CD4-positive, alpha-beta T cell treated with Interleukin-15 for 1 hour (primary cell): ENCODE data around the gene EHMT1.
"Not testable (repeated sequence)": the region's sequence is repeated elsewhere in the genome, so short reads cannot be mapped to it uniquely, and the experiment has no call there.

Experiments used
- DNase-seq: peaks from one replicate; pipeline ENCODE4 v3.0.0-alpha.2; 2020

Gene EHMT1

DNA sequence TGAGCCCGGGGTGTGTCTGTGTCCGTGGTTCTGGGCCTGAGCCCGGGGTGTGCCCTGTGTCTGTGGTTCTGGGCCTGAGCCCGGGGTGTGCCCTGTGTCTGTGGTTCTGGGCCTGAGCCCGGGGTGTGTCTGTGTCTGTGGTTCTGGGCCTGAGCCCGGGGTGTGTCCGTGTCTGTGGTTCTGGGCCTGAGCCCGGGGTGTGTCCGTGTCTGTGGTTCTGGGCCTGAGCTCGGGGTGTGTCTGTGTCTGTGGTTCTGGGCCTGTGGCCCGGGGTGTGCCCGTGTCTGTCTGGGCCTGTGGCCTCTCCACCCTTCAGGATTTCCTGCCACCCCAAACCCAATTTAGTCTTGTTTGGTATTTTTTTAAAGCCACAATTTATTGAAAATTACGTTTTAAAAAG lies 104.6 kb downstream of the EHMT1 start:
- DNase-seq: peak; percentile 65

DNA sequence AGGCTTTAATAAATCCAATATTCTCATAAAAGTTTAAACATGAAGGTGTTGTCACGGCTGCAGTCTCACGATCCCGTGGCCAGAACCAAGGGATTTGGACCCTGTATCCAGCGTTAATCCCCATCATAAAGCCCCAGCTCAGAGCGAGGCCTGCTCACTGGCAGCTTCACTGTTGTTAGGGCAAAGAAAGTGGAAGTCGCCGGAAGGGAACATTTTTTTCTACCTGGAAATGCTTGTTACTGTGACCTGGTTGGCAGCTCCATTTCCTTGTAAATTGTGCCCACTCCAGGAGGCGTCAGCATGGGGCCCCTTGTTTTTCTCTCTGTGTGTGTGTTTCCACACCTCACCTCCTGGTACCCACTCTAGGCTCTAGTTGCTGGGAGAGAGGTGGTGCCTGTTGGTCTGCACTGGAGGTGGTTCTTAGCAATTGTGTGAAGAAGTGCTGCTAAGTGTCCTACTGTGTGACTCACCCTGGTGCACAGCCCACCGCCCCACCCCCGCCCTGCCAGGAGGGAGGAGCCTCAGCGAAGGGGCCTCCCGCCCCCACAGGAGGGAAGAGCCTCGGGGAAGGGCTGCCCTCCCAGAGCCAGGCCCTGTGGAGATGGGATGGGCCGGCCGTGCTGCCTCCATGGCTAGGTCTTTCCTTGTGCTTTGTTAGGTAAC lies 105.1 kb downstream of the EHMT1 start:
- DNase-seq: no peak

DNA sequence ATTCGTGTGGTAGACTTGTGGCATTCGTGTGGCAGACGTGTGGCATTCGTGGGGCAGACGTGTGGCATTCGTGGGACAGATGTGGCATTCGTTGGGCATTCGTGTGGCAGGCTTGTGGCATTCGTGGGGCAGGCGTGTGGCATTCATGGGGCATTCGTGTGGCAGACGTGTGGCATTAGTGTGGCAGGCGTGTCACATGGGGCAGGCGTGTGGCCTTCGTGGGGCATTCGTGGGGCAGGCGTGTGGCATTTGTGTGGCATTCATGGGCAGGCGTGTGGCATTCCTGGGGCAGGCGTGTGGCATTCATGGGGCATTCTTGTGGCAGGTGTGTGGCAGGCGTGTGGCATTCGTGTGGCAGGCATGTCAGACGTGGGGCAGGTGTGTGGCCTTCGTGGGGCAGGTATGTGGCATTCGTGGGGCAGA lies 106.0 kb downstream of the EHMT1 start:
- DNase-seq: no peak

DNA sequence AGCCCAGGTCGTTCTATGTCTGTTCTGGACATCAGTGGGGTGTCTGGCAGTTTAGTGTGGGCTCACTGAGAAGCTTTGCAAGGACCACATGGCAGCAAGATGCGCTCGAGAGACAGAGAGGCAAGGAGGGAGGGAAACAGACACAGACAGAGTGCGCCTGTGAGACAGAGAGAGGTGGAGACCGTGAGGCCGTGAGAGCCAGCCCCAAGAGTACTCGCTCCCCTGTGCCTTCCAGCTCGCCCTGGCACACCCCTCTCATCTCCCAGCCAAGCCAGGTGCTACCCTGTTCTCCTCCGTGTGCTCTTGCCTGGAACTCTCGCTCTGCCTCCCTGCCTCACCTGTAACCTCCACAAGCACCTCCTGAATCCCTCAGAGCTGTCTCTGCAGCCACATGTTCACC lies 106.8 kb downstream of the EHMT1 start:
- DNase-seq: no peak

DNA sequence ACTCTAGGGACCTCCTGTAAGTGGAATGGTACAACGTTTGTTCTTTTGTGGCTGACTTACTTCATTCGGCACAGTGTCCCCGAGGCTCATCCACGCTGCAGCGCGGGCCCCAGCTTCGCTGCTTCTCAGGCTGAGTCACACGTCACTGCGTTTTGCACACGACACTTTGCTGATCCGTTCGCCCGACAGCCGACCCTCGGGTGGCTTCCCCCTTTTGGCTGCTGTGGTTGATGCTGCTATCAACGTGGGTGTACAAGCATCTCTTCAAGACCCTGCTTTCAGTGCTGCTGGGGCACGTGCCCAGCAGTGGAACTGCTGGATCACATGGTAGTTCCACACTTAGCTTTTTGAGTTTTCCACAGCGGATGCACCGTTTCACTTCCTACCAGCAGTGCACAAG lies 107.5 kb downstream of the EHMT1 start:
- DNase-seq: not testable (repeated sequence)

DNA sequence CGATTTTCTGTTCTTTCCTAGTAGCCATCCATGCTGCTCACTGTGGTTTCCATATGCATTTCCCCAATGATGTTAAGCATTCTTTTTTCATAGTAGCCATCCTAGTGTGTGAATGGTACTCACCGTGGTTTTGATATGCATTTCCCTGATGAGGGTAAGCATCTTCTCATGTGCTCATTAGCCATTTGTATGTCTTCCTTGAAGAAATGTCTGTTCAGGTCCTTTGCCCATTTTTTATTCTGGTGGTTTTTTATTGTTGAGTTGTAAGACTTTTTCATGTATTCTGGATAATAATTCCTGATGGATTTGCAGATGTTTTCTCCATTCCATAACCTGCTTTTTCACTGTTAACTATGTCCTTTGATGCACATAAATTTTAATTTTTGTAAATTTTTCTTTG lies 108.0 kb downstream of the EHMT1 start:
- DNase-seq: no peak

DNA sequence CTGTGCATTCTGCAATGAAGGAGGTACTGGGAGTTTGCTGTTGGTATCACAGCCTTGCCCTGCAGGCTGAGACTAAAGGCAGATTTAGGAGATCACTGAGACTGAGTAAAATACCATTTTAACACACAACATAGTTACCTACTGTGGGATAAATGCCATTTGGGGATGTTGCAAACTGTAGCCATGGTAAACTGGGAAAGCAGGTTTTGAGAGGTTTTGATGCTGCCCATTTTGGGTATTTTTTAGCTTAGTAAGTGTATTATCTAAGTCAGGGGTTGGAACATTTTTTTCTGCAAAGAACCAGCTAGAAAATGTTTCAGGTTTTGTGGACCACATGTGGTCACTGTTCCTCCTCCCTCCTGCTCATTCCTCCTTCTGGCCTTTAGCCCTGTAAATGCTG lies 108.9 kb downstream of the EHMT1 start:
- no peak for DNase-seq

DNA sequence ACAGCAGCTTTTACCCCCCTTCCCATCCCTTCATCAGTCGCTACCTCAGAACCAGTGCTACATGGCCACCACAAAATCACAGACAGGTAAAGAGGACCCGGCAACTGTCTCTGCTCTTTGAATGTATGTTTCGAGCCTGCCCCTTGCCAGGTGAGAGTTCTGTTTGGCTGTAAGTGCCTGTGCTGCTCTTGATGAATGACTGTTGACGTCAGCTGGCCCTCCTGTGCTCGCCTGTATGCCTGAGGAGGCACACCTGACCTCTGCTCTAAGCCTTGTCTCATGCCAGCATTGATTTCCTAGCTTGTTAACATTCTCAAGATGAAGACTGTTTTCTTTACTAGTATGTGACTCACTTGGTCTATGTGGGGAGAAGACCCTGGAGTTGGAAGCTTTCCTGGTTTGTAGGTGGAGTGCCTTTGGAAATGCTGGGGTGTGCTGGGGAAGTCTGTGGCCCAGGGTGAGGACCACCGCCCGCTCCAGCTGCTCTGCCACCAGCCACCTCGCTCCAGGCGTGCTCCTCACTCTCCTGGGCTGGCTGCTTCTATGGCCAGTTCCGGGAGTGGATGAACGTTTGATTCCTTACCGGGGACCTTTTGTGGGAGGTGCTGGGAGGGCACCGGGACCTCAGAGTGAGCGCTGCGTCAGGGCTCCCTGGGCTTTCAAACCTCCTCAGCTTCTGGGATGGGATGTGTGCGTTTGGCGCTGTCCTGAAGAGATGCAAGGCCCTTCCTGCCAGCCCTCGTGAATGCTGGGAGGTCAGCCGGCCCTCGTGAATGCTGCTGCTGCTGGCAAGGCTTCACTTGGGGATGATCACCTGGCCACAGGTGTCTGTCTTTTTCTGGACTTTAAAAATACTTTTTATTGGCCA lies 109.9 kb downstream of the EHMT1 start:
- no peak for DNase-seq

DNA sequence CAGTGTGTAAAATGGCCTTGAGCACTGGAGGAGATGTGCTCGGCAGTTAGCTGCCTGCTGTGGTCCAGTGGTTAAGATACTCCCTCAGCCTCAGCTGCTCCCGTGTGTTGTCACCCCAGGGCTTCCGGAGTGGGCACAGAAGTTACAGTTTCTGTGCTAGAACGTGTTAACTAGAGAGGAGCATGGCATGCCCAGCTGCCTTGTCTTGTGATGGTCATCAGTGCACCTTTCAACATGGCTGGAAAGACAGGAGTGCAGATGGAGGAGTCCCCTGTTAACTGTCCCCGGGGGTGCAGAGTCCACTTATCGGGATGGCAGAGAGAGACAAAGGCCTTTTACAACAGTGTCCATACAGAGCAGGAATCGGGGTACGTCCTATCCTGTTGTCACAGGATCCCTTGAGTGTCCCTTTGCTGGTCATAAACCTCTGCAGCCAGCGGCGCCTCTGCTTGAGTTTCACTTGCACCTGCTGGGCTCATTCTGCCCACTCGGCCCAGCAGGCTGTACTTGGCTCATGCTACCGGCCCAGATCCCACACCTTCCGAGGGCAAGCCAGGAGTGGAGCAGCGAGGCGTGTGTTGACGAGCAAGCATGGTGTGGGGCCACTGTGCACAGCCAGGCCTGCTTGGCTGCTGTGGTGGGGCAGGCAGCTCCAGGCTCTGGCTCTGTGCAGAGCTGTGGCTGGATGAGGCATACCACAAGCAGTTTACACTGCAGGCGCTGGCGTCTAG lies 112.6 kb downstream of the EHMT1 start:
- no peak for DNase-seq

DNA sequence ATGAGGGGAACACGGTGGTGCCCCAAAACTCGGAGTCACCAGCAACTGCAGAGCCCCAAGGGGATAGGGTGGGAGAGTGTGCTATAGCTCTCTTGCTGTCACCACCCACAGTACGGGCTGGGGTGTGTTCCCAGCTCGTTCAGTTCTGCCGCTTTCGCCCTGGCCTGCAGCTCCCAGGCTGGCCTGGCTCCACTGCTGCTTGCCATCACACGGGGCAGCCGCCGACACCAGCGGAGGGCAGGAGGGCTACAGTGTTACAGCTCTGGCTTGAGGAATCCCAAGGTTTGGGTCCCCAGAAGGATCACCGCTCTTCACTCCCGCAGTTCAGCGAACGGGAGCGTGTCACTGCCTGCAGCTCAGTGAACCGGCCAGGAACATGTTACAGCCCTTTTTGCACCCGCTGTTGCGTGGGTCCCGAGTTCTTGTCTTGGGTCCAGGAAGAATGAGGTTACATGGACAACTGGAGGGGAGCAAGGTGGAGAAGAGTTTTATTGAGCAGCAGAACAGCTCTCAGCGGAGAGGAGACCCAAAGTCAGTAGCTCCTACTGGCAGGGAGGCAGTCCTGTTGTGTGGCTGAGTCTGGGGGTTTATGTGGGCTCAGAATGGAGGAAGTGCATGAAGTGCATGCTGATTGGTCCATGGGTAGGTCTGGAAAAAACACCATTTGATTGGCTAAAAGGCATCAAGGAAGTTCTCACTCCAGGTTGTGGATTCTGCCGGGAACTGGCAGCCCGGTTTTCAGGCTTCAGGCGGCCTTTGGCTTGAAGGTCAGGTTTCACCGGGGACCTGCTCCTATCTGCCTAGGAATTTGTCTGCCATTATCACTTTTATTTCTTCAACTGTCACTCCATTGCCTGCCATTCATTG lies 113.4 kb downstream of the EHMT1 start:
- no peak for DNase-seq

DNA sequence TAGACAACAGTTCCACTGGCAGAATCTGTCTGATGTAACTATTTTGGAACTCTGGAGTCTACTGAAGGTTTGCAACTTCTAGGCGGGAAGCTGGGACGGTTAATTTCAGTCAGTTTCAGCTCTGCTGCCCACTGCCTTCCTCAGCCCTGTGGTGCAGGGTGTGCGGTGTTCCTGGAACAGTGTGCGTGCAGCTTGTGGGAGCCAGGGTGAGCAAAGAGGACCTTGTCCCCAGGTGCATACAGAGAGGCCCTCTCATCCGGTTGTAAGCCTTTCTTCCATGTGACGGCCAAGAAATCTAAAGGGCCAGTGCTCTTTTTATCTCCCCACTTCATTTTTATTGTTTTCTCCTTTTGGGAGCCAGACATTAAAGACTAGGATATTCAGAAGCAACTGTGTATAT lies 114.6 kb downstream of the EHMT1 start:
- no peak for DNase-seq

DNA sequence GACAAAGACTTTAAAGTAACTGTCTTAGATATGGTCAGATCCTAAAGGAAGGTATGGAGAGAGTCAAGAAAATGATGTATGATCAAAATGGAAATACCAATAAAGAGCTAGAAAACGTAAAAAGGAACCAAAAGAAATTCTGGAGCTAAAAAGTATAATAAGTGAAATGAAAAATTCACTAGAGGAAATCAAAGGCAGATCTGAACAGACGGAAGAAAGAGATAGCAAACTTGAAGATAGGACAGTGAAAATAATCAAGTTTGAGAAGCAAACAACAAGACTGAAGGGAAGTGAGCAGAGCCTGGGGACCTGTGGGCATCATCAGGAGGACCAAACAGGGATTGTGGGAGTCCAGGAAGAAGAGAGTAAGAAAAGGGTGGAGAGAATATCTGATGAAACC lies 115.4 kb downstream of the EHMT1 start:
- DNase-seq: no peak

DNA sequence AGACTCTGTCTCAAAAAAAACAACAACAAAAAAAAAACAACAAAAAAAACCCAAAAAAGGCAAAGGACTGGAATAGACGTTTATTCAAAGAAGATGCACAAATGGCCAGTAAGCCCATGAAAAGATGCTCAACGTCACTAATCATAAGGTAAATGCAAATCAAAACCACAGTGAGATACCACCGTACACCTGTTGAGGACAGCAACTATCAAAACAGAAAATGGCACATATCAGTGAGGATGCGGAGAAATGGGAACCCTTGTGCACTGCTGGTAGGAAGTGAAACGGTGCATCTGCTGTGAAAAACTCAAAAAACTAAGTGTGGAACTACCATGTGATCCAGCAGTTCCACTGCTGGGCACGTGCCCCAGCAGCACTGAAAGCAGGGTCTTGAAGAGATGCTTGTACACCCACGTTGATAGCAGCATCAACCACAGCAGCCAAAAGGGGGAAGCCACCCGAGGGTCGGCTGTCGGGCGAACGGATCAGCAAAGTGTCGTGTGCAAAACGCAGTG lies 119.4 kb downstream of the EHMT1 start:
- peak; percentile 53 for DNase-seq

DNA sequence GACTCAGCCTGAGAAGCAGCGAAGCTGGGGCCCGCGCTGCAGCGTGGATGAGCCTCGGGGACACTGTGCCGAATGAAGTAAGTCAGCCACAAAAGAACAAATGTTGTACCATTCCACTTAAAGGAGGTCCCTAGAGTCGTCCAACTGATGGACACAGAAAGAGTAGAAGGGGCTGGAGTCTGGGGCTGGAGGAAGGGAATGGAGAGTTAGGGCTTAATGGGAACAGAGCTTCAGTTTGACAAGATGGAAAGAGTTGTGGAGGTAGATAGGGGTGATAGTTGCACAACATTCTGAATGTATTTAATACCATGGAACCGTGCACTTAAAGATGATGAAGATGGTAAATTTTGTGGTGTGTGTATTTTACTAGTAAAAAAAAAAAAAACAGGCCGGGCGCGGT lies 119.9 kb downstream of the EHMT1 start:
- DNase-seq: no peak

DNA sequence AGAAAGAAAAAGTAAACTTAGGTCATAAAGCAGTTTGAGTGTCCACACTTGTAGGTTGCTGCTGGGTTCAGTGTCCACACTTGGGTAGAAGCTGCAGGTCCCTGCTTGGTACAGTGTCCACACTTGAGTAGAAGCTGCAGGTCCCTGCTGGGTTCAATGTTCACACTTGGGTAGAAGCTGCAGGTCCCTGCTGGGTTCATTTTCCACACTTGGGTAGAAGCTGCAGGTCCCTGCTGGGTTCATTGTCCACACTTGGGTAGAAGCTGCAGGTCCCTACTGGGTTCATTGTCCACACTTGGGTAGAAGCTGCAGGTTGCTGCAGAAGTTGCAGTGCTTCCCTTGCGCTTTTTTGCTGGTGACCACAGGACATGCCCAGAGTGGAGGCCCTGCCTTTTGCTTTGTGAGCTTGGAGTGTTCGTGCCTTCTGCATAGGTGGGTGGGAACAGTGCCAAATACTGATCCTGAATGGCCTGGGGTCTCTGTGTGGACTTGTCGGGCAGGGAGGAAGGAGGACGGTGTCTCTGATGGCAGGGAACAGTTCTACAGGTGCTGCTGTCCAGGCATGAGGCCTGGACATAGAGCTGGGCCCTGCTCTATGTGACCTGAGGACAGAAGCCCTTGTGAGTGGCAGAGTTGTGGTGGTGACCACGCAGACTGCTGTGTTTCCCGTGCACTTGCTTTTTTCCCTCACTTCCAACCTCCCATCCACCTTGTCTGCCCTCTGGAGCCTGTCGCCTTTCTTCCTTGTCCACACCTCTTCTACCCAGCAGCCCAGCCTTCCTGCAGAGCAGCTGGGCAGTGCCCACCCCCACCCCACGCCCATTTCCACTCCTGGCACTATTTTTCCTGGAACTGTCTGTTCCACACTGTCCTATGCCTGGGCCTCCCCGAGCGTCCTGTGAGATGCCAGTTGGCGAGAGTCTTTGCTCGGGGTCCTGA lies 120.8 kb downstream of the EHMT1 start:
- DNase-seq: no peak

DNA sequence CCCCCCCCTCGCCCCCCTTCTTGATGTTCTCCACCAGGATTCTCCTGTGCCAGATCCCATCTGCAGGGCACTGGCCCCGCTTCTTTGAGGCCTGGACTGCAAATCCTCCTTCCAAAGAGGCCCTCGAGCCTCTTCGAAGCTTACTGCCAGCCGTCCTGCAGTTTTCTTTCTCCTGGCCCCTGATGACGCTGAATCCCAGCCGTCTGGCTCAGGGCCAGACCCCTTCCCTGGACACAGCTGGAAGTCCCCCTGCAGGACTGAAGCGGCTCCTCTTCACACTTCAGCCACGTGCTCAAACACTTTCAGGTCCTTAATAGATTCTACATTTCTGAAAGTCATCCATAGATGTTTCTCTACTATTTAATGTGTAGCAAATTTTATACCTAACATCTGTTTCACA lies 121.5 kb downstream of the EHMT1 start:
- DNase-seq: no peak

DNA sequence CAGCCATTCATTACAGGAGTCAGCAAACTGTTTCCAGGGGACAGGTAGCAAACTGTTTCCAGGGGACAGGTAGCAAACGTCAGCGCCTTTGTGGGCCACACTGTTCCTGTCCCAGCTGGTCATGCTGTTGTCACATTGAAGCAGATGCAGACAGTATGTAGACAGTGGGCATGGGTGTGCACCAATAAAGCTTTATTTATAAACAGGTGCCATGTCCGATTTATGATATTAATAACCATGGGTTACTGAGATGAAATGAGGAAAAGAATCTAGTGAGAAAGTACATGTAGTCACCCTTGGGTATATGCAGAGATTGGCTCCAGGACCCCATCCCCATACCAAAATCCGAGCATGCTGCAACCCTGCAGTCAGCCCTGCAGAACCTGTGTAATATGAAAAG lies 122.5 kb downstream of the EHMT1 start:
- DNase-seq: no peak

DNA sequence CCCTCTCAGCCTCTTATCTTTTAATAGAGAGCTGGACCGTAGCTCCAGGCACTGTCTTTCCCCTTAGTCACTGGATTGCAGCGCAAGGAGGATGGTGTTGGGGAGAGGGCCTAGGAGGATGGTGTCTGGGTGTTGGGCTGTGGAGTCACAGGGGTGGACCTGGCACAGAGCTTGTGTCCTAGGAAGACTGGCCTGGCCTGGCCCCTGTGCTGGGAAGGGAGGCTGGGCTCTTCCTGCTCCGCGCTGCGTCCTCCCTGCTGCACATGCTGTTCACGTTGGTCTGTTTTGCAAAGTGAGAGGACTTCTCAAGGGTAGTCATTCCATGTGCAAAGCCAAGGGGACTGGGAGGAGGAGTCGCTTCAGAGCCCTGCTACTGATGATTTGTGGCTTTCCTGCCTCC lies 123.9 kb downstream of the EHMT1 start:
- no peak for DNase-seq

DNA sequence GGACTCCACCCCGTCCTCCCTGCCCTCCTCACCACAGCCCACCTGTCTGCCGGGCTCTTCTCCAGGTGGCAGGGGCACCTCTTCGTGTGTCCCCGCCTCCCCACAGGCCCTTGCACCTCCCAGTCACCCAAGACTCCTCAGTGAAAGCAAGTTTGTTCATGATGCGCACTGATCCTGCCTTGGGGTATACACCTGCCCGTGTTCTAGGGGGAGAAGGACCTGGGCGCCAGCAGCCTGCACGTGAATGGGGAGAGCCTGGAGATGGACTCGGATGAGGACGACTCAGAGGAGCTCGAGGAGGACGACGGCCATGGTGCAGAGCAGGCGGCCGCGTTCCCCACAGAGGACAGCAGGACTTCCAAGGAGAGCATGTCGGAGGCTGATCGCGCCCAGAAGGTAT lies 124.9 kb downstream of the EHMT1 start:
- no peak for DNase-seq

DNA sequence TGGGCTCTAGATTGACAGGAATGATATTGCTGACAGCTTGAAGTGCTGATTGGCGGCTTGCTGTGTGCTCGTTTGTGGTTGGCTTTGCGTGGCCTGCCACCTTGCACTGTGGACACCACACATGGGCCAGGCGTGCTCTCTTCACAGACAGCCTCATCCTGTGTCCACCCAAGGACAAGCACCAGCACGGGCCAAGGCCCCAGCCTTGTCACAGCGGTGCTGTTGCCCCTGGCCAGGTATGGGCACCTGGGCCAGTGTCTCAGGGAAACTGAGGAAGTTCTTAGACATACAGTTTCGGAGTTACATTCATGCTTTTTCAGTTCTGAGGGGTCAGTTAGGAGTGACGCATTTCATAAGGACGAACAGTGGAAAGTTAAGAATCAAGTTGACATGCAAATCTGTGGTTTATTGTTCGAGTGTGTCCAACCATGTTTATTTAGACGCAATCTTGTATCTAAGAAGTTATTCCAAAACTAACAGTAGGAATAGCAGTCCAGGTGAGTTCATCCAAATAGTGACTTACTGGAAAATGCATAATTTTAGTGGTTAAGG lies 125.9 kb downstream of the EHMT1 start:
- no peak for DNase-seq

DNA sequence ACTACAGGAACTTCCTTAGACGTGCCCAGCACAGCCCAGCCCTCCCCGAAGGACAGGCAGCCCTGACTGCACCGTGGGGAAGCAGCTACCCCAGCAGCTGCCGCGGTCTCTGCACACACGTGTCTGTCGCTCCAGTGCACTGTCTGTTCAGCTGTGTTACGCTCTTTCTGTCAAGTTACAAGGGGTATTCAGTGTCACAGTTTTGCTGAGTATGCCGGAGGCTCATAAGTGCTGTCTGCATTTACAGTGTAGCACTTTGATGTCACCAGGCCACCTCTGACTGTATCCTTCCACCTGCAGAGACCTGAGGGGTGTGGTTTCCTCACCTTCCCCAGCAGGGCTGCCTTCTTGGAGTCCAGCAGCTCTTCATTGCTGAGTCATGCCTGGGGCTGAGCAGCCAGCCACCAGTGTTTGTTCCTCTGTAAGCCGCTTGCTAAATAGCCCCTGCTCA lies 126.8 kb downstream of the EHMT1 start:
- DNase-seq: peak; percentile 68
